Activated CD8-positive, alpha-beta memory T cell treated with anti-CD3 and anti-CD28 coated beads for 24 hours (primary cell): ENCODE results near the gene PSAT1.

Experiments
- DNase-seq: peaks from one replicate; pipeline ENCODE4 v3.0.0-alpha.2; 2020

PSAT1 gene

DNA sequence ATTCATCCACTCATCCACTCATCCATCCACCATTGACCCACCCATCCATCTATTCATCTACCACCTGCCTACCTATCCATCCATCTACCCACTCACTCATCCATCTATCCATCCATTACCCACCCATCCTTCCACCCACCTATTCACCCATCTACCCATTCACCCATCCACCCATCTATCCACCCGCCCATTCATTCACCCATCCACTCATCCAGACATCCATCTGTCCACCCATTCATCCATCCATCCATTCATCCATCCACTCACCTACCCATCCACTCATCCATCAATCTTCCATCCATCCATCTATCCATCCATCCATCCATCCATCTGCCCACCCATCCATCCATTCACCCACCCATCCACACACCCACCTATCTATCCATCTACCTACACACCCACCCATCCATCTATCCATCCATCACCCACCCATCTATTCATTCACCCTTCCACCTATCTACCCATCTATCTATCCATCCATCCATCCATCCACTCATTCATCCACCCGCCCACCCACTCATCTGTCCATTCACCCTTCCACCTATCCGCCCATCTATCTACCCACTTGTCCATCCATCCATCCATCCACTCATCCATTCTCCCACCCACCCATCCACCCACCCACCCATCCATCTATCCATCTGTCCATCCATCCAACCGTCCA lies 23.2 kb downstream of the PSAT1 start:
- no peak for DNase-seq

GRCh38 chr9:78320875-78321496 lies 24.1 kb downstream of the PSAT1 start:
- peak; percentile 40 for DNase-seq

DNA sequence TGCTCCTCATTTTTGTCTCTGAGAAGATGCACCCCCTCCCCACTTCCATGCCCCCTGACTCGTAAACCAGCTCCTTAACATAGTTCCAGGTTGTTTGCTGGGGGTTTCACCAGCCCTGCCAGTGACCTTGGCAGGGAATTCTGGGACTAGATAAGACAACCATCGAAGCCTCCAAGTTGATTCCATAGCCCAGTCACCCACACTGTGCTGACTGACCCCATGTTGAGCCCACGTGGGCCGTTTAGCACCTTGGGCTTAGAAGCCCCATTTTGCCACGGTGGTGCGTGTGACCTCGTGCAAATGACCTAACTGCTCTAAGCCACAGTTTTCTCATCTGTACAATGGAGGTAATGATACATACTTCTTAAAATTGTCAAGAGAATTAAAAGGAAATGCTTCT lies 24.6 kb downstream of the PSAT1 start:
- peak; percentile 9 for DNase-seq

GRCh38 chr9:78324068-78324650 lies 27.2 kb downstream of the PSAT1 start:
- no peak for DNase-seq

- DNase-seq: no peak
These were observed 27.8 kb downstream of the PSAT1 start for GRCh38 chr9:78324682-78325081.

DNA sequence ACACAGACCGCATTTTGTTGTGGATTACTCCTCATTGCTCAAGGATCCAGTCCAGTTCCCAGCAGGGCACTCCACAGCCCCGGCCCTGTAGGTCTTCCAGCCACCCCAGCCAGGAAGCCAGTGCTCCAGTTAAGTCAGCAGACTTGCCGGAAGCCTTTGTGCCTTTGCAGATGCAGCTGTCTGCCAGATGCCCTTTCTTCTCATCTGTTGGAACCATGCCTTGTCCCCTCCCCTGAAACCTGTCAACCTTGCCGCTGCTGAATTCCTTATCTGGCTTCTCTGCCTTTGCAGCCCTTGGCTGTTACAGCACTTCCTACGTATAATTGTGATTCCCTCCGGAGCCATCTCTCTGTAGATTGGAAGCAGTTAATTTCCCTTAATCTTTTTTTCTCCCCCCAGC lies 28.4 kb downstream of the PSAT1 start:
- no peak for DNase-seq

- DNase-seq: no peak
These were observed 29.0 kb downstream of the PSAT1 start for GRCh38 chr9:78325846-78326360.

- no peak for DNase-seq
These were observed 29.6 kb downstream of the PSAT1 start for GRCh38 chr9:78326564-78326963.

- DNase-seq: no peak
These were observed 35.5 kb downstream of the PSAT1 start for GRCh38 chr9:78332381-78332780.

DNA sequence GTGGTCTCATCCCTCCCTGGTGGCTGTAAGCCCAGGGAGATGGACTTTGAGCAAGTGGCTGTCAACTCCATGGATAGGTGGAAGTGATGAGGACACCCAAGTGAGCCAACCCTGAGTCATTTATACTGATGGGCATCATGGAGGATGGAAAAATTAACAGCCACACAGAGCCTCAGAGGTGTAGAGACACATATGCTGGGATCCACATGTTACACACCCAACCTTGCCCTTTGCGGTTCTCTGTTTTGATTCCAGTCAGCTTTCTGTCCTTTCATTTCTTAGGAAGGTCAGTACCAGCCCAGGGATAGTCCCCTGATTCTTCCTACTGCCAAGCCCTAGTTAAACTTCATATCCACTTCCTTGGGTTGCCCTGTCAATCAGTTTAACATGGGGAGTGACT lies 51.9 kb downstream of the PSAT1 start:
- DNase-seq: no peak

- no peak for DNase-seq
These were observed 54.9 kb downstream of the PSAT1 start for GRCh38 chr9:78351816-78352215.

GRCh38 chr9:78354324-78354973 lies 57.5 kb downstream of the PSAT1 start:
- DNase-seq: no peak

GRCh38 chr9:78354989-78355388 lies 58.1 kb downstream of the PSAT1 start:
- no peak for DNase-seq

DNA sequence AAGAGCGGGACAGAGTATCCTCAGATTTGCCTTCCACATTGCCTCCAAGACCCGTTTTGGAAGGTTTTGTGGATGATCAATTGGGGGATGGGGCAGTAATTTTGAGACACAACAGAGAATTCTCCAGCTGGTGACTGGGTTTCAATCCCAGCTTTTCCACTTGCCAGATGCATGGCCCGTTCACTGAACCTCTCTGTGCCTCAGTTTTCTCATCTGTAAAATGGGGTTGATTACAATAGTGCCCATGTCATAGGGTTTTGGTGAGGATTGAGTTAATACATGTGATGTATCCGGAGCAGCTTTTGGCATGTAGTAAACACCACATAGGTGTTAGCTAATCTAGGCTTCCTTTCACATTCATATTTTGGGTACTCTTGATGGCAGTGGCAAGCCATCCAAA lies 59.7 kb downstream of the PSAT1 start:
- no peak for DNase-seq

DNA sequence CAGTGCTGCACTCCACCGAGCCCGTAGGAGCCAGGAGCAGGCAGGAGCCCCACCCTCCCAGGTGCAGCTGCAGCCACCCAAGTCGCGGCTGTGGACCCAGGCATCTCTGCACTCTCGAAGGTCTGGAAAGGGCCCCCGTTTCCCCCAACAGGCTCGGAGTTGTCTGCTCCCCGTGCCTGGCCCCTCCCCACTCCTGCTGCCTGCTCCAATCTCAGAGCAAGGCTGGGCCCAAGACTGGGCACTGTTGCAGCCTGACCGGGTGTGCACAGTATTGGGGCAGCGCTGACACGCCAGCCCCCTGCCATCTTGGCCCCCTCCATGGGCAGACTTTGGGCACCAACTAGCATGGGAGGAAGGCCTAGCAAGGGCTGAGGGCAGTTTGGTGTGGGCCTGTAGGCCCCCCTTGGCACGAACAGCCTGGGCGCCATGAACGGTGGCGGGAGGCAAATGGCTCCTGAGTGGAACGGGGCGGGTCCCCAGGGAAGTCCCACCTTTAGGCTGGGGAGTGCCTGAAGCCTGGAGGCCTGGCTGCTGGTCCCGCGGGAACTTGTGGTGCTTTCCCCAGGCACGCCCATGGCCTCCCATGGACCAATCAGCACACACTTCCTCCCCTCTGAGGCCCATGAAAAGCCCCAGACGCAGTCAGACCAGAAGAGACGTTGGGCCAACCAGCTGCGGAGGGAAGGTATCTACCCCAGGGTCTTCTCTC lies 60.4 kb downstream of the PSAT1 start:
- DNase-seq: no peak

DNA sequence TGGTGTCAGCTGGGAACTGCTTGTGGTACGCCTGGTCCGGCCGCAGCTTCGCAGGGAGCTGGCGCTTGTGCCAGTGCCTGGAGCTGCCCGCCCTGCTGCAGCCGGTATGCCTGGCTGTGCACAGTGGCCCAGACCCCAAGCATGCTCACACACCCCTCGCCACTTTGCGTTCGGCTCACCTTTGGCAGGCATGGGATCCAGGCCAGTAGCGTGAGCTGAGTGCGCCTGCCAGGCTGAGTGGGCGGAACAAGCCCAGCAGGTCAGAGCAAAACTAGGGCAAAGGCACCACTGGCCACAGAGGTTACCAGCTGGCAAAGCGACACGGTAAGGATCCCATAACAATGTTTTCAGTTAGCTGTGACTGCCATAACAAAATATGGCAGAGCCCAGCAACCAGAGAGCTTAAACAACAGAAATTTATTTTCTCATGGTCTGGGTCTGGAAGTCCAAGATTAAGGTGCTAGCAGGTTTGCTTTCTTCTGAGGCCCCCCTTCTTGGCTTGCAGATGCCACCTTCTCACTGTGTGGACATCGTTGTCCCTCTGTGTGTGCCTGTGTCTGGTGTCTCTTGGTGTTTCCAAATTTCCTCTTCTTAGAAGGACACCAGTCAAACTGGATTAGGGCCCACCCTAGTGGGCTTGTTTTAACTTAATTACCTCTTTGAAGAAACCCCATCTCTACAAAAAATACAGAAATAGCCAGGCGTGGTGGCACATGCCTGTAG lies 61.6 kb downstream of the PSAT1 start:
- DNase-seq: no peak

- DNase-seq: no peak
These were observed 66.3 kb downstream of the PSAT1 start for GRCh38 chr9:78363221-78363620.

DNA sequence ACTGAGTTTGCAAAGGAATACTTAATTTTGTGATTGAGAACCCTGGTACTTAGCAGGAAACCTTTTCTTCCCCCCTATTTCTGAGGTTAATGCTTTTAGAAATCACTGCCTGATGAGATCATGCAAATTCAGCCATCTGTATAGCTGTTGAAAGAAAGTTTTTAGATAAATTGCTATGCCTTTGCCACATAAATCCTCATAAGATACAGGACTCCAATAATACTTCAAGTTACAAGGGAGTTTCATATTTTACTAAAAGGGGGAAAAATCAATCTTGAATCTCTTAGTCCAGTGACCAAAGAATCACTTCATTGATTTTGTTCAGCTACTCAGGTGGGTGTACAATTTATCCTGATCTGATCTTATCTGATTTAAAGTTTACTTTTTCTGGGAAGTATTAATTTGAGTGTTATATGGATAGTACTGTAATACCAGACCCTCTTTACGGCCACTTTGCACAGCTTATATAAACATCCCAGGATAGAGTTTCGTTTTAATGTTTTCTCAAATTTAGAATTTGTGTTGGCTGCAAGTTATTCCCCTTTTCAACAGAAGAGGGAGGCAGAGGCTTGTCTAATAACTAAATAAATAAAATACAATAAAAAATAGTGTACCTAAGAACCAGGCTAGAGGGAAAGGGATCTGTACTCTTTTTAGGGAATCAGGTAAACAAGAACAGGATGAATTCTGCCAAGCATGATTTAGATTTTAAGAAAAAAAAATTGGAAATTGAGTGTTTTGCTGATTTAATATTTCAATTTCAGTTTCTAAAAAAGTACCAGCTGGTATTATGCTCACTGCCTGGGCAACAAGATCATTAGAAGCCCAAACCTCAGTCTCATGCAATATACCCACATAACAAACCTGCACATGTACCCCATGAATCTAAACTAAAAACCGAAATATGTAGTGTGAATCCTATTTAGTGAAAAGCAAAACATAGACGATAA lies 69.1 kb downstream of the PSAT1 start:
- no peak for DNase-seq

- no peak for DNase-seq
These were observed 69.9 kb downstream of the PSAT1 start for GRCh38 chr9:78366827-78367226.

DNA sequence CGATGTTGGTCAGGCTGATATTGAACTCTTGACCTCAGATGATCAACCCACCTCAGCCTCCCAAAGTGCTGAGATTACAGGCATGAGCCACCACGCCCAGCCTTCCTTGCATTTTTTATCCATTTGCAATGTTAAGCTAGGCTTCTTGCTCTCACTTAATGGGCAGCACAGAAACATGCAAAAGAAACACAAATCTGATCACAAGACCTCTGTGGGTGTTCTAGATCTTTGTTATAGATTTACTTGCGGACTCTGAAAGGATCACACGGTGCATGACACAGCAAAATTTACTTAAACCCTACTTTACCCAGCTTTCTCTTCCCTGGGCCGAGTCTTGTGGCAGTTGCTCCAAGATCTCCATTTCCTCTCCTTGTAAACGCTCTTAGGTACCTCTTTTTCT lies 71.3 kb downstream of the PSAT1 start:
- DNase-seq: no peak

DNA sequence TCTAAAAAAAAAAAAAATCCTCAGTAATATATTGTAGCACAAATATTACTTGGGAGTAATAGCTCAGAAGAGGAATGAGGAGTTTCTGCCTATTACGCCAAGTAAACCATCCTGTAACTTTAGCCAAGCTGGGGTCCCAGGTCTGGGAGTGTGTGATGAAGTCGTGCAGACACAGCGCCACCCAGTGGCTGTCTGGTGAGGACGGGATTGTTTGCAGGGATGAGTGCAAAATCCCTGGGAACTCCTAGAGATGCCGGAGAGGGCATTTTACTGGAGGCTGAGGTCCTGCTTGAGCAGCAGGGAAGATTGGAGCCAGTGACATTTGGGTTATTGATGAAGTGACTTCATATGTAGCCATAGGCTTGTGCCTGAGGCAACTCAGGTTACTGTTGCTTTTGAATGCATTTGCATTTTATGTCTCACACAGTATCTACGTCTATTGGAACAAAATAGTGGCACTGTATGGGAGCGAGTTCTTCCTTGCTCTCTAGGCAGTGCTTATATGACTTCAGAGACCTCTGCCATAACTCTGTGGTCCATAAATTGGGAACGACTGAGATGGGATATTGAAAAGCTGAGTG lies 72.8 kb downstream of the PSAT1 start:
- DNase-seq: peak; percentile 75
